ENCODE results near the gene SH2D3C. TPM values are rescaled to one million over a fixed set of nuclear protein-coding genes. Genes with fewer than 3 reads are reported as not detected.
"Not testable (repeated sequence)": the region's sequence is repeated elsewhere in the genome, so short reads cannot be mapped to it uniquely, and the experiment has no call there.

The SH2D3C gene
- total RNA-seq, 1 experiment from 2014 or later = not detected

DNA sequence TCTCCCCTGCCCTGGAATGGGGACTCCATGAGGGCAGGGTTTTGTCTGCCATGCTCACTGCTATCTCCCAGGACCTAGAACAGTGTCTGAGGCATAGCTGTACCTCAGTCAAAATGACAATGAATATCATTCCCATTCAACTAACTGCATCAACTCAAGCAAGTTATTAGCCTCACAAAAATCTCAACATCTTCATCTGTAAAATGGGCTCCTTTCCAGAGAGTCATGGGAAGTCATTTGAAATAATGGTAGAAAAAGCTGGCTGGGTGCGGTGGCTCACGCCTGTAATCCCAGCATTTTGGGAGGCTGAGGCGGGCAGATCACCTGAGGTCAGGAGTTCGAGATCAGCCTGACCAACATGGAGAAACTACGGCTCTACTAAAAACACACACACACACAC, 9.4 kb downstream of the SH2D3C start:
- no peak for DNase-seq (ENCODE audit: low read depth)

GRCh38 chr9:127768698-127769097, 9.8 kb downstream of the SH2D3C start:
- DNase-seq (ENCODE audit: low read depth) = no peak

GRCh38 chr9:127767909-127768331, 10.5 kb downstream of the SH2D3C start:
- no peak for DNase-seq (ENCODE audit: low read depth)

GRCh38 chr9:127767410-127767809, 11.1 kb downstream of the SH2D3C start:
- no peak for DNase-seq (ENCODE audit: low read depth)

- no peak for DNase-seq (ENCODE audit: low read depth)
Observed at GRCh38 chr9:127765418-127765817, 13.0 kb downstream of the SH2D3C start.

- DNase-seq (ENCODE audit: low read depth) = no peak
Observed at GRCh38 chr9:127763918-127764384, 14.5 kb downstream of the SH2D3C start.

- no peak for DNase-seq (ENCODE audit: low read depth)
Observed at GRCh38 chr9:127762111-127762676, 16.3 kb downstream of the SH2D3C start.

DNA sequence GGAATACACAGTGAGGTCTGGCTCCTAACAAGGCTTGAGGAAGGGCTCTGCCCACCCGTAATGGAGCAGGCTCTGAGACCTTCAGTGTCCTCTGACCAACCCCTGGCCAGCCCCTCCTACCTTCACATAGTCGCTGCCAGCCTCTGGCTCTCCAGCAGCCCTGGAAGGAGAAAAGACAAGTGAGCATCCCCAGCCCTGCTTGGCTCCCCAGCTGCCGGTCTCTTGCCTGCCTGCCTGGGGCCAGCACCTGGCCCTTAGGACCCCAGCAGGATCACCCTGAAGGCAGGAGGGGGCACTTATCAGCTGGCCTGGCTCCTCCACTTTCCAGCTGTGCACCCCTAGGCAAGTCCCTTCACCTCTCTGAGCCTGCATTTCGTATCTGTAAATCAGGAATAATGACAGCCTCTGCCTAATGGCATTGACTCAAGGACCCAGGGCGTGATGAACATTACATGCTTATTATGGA, 16.9 kb downstream of the SH2D3C start:
- DNase-seq (ENCODE audit: low read depth) = no peak

- no peak for DNase-seq (ENCODE audit: low read depth)
Observed at GRCh38 chr9:127761061-127761460, 17.4 kb downstream of the SH2D3C start.

- DNase-seq (ENCODE audit: low read depth) = no peak
Observed at GRCh38 chr9:127758843-127759242, 19.6 kb downstream of the SH2D3C start.

DNA sequence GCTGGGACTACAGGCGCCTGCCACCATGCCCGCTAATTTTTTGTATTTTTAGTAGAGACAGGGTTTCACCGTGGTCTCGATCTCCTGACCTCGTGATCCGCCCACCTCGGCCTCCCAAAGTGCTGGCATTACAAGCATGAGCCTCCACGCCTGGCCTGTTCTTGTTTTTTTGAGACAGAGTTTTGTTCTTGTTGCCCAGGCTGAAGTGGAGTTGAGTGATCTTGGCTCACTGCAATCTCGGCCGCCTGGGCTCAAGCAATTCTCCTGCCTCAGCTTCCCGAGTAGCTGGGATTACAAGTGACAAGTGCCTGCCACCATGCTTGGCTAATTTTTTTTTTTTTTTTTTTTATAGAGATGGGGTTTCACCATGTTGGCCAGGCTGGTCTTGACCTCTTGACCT, 21.7 kb downstream of the SH2D3C start:
- not testable (repeated sequence) for DNase-seq (ENCODE audit: low read depth)

- DNase-seq (ENCODE audit: low read depth) = no peak
Observed at GRCh38 chr9:127756233-127756632, 22.2 kb downstream of the SH2D3C start.

GRCh38 chr9:127755061-127756060, 23.1 kb downstream of the SH2D3C start:
- no peak for DNase-seq (ENCODE audit: low read depth)

DNA sequence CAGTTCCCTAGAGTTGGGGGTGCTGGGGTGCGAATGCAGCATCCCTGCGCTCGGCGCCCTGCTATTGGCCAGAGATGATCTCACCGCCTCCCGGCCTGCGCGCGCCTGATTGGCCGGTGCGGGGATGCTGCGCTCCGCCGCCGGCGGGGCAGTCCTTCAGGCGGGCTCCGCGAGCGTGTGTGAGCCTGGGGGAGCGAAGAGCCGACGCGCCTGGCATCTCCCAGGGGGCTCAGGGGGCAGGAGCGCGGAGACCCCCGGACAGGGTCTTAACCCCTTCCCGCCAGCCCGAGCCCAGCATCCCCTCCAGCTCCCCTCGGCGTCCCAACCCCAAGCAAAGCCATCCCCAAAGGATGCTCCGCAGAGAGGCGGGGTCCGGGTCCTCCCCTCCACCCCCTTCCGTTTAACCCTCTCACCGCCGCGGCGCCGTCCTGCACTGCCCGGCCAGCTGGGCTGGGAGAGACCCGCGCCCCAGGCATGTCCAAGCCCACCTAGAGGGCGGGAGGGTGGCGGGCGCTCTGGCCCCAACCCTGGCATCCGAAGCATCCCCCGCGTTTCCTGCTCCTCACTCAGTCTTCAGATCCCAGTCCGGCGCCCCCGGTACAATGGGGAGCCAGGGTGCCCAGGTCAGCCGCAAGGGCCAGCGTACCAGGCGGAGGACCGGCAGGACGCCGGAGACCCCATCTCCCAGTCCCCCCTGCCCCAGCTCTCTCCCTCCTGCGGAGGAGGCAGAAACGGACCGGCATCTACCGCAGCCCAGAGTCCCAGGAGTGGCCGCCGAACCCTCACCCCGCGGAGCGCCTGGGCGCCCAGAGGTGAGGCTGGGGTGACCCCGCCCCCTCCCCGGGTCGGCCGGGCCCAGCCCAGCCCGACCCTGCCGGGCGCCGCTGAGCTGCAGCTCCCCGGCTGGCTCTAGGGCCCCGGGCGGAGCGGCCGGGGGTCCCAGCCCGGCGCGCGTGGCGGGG, 24.1 kb downstream of the SH2D3C start:
- DNase-seq (ENCODE audit: low read depth) = no peak

GRCh38 chr9:127753622-127754021, 24.8 kb downstream of the SH2D3C start:
- no peak for DNase-seq (ENCODE audit: low read depth)

DNA sequence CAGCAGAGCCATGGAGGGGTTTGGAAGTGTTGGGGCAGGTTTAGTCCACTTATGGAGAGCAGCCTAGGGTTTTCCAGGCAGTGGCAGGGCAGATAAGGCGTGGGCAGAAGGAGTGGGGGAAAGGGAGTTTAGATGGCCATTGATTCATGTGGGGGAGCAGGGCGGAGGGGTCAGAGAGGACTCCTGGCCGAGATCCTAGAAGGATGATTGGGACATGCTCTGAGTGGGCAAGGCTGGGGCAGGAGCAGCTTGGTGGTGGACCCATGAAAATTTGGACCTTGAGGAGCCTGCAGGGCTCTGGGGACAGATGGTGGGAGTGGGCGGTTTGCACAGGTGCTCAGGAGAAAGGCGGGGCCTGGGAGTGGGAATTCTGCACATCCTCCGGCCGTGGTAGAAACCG, 25.3 kb downstream of the SH2D3C start:
- DNase-seq (ENCODE audit: low read depth) = no peak

- DNase-seq (ENCODE audit: low read depth) = no peak
Observed at GRCh38 chr9:127751269-127752054, 27.0 kb downstream of the SH2D3C start.

DNA sequence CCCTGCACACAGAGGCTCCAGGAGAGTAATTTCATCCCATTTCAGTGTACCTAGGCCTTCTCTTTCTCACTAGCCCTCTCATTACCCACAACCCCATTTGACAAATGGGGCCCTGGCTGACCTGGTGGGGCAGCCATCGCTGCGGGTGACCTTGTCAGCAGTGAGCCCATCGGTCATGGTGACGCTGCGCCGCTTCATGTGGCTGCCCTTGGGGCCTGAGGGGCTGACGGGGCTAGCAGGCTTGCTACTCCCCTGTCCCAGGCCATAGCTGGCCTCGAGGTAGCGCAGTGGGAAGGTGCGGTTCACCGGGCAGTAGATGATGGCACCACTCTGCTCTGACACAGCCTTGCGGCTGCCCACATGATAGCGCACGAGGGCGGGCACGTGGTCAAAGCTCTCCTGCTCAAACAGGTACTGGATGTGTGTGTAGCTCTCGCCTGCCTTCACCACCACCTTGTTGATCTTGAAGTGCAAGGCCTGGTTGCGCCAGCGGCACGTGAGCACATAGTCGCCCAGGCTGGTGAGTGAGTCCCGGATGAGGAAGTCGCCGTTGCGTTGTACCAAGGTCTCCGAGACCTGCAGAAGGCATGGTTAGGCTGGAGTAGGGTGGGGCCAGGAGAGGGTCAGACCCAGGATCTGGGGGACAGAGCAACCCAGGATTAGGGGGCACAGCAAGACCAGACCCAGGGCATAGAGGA, 29.2 kb downstream of the SH2D3C start:
- DNase-seq (ENCODE audit: low read depth) = no peak

- no peak for DNase-seq (ENCODE audit: low read depth)
Observed at GRCh38 chr9:127746959-127747569, 31.4 kb downstream of the SH2D3C start.
